D721Med (cell line): Measurements from ENCODE around the gene HS1BP3.

ENCODE experiments used
- DNase-seq: peaks from one replicate; pipeline ENCODE4 v3.0.0; 2011; ENCODE audit warnings: low spot score; ENCODE audit not compliant: insufficient read length
- FAIRE-seq: peaks from 2 replicates; lab custom pipeline; 2011; peaks lifted over from hg19 to GRCh38; lab: Jason Lieb, UNC
- TF ChIP-seq, protein P1 (sequence below): IDR thresholded peaks from 2 replicates; pipeline ENCODE4 v1.5.1; 2012; ENCODE audit warnings: mild to moderate bottlenecking, control low read depth; ENCODE audit not compliant: insufficient read depth; ENCODE audit errors: missing control alignments

HS1BP3 gene

DNA sequence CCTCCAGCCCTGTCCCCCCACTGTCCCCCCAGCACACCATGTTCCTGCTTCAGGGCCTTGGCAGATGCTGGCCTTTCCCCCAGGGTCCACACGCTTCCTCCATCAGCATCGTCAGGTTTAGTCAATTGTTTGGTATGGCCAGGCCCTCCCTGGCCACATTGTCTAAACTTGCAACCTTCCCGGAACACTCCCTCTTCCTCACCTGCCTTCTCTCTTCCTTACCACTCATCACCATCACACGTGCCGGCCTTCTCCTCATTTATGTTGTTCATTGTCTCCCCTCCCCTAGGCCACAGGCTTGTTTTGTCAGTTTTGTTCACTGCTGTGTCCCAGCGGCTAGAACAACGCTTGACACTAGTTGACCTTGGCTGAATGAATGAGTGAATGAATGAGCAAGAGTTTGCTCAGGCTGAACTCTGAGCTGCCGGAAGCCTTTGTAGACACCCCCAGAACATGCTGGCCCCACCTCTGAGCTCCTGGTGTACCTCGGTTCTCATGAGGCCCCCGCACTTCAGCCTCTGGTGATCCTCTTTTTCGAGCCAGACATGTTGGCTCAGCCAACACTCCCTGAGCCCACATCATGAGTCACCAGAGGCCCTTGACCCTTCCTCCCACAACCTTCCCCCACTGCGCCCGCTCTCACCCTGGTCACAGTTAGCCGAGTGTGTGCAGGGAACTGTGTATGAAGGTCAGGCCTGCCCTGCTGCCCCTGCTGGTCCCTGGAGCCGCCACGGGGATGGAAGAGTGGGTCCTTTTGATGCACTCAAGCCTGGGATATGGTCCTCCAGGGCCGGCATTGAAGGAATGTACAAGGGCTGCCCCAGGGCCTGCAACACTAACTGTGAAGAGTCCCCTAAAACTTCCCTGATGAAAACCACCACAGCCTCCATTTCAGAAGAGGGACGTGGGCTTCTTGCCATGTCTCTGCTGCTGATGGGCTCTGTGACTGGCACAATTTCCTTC, 57.5 kb downstream of the HS1BP3 start:
- TF ChIP-seq, protein P1, sequence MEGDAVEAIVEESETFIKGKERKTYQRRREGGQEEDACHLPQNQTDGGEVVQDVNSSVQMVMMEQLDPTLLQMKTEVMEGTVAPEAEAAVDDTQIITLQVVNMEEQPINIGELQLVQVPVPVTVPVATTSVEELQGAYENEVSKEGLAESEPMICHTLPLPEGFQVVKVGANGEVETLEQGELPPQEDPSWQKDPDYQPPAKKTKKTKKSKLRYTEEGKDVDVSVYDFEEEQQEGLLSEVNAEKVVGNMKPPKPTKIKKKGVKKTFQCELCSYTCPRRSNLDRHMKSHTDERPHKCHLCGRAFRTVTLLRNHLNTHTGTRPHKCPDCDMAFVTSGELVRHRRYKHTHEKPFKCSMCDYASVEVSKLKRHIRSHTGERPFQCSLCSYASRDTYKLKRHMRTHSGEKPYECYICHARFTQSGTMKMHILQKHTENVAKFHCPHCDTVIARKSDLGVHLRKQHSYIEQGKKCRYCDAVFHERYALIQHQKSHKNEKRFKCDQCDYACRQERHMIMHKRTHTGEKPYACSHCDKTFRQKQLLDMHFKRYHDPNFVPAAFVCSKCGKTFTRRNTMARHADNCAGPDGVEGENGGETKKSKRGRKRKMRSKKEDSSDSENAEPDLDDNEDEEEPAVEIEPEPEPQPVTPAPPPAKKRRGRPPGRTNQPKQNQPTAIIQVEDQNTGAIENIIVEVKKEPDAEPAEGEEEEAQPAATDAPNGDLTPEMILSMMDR, result no peak
- no peak for DNase-seq
- FAIRE-seq, result no peak

DNA sequence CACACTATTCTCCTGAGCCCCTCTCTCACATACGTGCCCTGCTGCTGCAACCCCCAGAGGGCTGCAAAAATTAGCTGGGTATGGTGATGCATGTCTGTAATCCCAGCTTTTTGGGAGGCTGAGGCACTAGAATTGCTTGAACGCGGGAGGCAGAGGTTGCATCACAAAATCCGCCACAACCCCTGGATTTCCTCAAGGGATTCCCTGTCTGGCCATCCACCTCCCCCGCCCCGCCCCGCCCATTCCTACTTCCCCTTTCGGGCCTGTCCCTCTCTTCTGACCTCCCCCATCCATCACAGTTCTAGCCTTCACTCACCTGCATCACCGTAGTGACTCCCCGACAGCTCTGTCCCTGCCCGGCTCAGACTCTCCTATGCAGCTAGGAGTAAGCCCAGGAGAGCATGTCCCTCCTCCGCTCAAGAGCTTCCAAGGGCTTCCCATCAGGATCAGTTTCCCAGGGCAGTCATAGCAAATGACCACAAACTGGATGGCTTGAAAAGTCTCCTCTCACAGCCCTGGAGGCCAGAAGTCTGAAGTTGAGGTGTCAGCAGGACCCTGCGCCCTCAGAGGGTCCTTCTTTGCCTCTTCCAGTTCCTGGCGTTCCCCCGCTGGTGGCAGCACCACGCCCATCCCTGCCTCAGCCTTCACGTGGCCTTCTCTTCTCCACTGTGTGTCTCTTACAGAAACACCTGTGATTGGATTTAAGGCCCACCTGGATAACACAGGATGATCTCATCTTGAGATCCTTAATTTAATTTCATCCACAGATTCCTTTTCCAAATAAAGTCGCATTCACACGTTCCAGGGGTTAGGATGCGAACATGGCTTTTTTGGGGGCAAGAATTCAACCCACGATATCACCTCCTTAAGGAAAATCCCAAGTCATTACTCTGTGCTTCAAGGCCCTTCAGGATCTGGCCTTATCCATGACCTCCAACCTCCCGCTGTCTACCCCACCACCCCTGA, 58.5 kb downstream of the HS1BP3 start:
- FAIRE-seq, result no peak
- DNase-seq, result no peak
- TF ChIP-seq, protein P1, result peak; percentile 10

DNA sequence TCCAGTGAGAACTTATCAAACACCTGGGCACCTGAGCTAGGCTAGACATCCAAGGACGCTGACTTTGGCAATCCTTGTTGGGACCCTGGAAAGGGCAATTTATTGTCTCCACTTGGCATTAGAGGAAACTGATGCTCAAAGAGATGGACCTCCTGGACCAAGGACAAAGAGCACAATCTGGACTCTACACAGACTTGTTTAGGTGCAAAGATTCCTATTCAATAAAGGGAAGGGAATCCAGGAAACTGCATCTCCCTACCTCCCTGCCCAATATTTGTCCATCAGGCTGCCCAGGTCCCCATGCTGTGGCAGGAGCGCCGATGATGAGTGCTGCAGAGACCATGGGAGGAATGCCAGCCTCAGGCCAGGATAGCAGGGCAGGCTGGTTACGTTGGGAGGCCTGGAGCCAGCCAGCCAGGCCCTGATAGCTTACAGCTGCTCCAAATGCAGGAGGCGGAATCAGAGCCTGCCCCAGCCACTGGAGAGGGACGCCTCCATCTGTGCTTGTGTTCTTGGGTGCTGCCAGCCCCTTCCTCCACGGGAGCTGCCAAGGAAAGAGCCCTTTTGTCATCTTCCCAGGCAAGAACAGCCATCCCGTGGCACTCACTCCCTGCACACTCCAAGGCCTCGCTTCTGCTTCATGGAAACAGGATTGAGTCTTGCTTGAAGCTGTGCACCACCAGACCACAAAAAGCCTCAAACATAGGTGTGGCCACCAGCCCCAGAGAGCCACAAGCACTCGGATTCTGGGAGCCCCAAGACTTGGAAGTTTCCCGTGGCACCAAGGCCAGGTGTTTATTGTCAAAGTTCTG, 60.0 kb downstream of the HS1BP3 start:
- no peak for DNase-seq
- TF ChIP-seq, protein P1, result no peak
- FAIRE-seq, result no peak

DNA sequence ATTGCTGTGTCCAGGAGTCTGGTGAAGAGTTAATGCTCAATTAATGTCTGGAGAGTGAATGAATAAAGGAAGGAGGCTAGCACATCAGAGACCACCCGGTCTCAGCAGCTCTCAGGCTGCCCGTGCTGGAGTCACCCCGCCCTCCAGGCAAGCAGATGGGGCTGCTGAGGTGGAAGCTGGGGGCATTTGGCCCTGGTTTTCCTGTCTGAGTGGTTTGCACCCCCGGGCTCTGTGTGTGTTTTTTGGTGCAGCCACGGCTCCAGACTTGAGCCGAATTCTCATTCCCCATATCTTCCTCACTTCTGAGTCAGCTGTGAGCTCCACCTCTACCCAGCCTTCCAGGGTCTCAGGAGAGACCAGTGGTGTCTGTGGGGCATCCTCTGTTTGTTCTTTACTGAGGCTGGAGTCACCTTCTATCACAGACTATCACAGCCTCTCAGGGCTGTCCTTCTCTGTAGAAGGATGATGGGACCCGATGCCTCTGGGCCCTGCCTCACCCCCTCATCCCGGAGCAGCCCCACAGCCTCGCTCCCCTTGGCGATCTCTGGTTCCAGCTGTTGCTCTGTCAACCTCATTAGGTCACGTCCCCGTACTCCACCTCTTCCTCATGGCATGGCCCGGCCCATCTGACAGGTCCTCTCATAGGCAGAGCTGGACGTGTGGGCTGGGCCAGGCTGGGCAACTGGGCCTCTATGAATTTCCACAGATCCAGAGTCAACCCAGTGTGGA, 60.8 kb downstream of the HS1BP3 start:
- TF ChIP-seq, protein P1, result no peak
- DNase-seq (no peak), FAIRE-seq (no peak)

DNA sequence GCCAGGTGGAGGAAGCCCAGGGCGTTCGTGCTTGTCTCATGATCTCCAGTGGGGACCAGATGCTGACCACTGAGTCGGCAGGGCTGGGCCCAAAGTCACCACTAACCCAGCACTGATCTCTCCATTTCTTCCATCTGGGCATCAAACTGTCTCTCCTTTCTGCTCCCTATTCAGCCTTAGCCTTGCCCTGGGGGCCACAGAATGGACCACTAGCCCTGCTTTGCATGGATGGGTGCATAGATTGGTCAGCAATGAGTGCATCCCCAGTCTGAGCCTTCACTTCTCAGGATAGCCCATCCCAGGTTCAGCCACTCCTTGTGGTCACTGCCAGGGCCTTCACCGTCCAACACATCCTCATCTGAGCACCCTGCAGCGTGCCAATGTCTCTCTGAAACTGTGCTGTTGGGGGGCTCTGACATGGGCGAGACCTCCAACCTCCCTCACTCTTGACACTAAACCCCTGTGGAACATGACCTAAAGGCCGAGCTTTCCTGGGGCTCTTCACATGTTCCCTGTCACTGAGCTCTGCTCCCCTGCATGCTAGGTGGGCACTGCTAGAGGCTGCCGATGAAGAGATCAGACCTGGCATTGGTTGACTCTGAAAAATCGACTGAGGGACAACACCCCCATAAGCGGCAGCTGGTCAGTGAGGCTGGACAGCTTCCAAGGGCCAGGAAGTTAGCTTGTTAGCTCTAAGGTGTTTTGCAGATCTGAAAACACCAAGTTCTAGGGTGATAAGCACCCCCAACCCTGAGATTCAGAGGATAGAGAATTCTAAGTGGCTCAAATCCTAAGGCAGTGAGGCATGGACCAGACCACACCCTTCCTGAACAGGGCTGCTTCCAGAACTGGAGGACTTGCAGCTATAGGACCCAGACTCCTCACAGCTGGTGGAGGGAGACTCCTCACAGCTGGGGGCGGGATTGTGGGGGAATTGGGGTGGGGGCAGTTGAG, 61.7 kb downstream of the HS1BP3 start:
- FAIRE-seq, result no peak
- TF ChIP-seq, protein P1, result no peak
- DNase-seq, result no peak
